ENCODE measurements around the gene CTNNA3. TPM values are rescaled to one million over a fixed set of nuclear protein-coding genes. Genes with fewer than 3 reads are reported as not detected.

Gene CTNNA3
- polyA plus RNA-seq, 6 donors from 2014 or later: 0.38 to 1.2 TPM; not detected in 4

- Mint-ChIP-seq H3K27ac (no peak overlapping the region), H3K4me1 (no peaks in the 10 kb centered on the region), H3K36me3 (no peaks in the 10 kb centered on the region), H3K4me3 (no peak overlapping the region), H3K27me3 (no peaks in the 10 kb centered on the region), H3K9me3 (peaks cover 0 to 4% (median 0%) of the 10 kb centered on the region in 7 donors)
- ATAC-seq (ENCODE audit: low read depth in 2 of 2) (no peak), DNase-seq (no peak)
Observed at GRCh38 chr10:66483966-66484365, 1212.0 kb downstream of the CTNNA3 start.

DNA sequence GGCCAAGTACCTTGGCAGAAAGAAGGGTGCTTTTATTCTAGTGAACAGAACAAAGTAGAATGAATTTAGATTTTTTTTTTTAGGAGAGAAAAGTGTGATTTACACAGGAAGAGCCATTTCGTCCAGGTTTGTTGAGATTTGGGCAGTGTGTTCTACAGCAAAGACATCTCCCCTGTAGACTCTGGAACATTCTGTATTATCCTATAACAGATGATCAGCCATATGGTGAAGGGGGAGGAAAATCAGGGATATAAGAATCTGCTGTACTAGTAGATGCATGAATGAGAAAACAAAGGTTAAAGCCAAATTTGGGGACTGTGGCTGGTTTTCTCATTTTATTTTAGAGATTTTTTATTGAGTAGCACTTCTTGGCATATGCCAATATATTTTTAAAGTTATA is 1223.8 kb downstream of the CTNNA3 start:
- Mint-ChIP-seq H3K36me3 (no peaks in the 10 kb centered on the region), H3K4me3 (no peak overlapping the region), H3K27ac (no peak overlapping the region), H3K27me3 (no peaks in the 10 kb centered on the region), H3K9me3 (peaks cover 0 to 9% (median 4%) of the 10 kb centered on the region in 7 donors), H3K4me1 (no peaks in the 10 kb centered on the region)
- DNase-seq: no peak
- ATAC-seq (ENCODE audit: low read depth in 2 of 2): no peak

- Mint-ChIP-seq H3K27me3 (no peaks in the 10 kb centered on the region), H3K4me1 (no peaks in the 10 kb centered on the region), H3K36me3 (no peaks in the 10 kb centered on the region), H3K27ac (no peak overlapping the region), H3K4me3 (no peak overlapping the region), H3K9me3 (peaks cover 0 to 8% (median 2%) of the 10 kb centered on the region in 7 donors)
- ATAC-seq (ENCODE audit: low read depth in 2 of 2): no peak
- no peak for DNase-seq
Observed at GRCh38 chr10:66467042-66467441, 1229.0 kb downstream of the CTNNA3 start.

DNA sequence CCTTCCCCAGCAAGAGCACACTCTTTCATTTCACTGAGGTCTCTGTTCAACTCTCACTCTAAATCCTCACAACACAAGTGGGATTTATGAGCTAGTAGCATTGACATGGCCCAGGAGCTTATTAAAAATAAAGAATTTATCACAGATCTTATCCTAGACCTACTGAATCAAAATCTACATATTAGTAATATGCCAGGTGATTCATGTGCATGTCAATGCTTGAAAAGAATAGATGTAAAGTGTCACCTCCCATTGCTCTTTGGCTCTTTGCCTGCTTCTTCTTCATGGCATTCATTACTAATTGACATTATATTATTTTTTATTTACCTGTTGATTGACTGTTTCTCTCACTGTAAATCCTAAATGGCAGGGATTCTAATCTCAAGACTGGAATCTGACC is 1229.4 kb downstream of the CTNNA3 start:
- Mint-ChIP-seq H3K4me3 (no peak overlapping the region), H3K4me1 (no peaks in the 10 kb centered on the region), H3K27ac (no peak overlapping the region), H3K9me3 (peaks cover 0 to 6% (median under 1%) of the 10 kb centered on the region in 7 donors), H3K27me3 (no peaks in the 10 kb centered on the region), H3K36me3 (no peaks in the 10 kb centered on the region)
- ATAC-seq (ENCODE audit: low read depth in 2 of 2) (no peak), DNase-seq (no peak)

DNA sequence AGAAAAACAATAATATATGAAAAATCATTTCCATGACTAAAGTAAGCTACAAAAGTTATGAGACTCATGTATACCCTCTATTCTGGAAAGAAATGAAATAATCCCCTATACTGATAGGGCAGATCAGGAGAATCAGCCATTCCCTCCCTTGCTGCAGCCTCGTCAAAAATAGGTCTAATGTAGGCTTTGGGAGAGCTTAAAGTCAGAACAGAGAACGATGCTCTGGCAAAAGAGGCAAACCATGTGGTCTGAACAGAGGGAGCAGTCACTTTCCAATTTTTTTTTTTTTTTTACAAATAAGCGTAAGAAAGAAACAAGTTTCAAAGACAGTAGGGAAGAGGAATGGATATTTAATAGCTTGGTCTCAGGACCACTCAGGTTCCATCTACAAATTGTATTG is 1232.4 kb downstream of the CTNNA3 start:
- Mint-ChIP-seq H3K27ac (no peak overlapping the region), H3K9me3 (peaks cover 0 to 11% (median 4%) of the 10 kb centered on the region in 7 donors), H3K36me3 (no peaks in the 10 kb centered on the region), H3K4me1 (no peaks in the 10 kb centered on the region), H3K27me3 (no peaks in the 10 kb centered on the region), H3K4me3 (no peak overlapping the region)
- ATAC-seq (ENCODE audit: low read depth in 2 of 2): no peak
- no peak for DNase-seq

GRCh38 chr10:66457629-66458028 is 1238.4 kb downstream of the CTNNA3 start:
- DNase-seq (no peak), ATAC-seq (ENCODE audit: low read depth in 2 of 2) (no peak)
- no peak overlapping the region for H3K27ac Mint-ChIP-seq
- H3K27me3 Mint-ChIP-seq: no peaks in the 10 kb centered on the region
- H3K9me3 Mint-ChIP-seq: peaks cover 0 to 8% (median 2%) of the 10 kb centered on the region in 7 donors
- H3K4me3 Mint-ChIP-seq: no peak overlapping the region
- H3K36me3 Mint-ChIP-seq: no peaks in the 10 kb centered on the region
- no peaks in the 10 kb centered on the region for H3K4me1 Mint-ChIP-seq

DNA sequence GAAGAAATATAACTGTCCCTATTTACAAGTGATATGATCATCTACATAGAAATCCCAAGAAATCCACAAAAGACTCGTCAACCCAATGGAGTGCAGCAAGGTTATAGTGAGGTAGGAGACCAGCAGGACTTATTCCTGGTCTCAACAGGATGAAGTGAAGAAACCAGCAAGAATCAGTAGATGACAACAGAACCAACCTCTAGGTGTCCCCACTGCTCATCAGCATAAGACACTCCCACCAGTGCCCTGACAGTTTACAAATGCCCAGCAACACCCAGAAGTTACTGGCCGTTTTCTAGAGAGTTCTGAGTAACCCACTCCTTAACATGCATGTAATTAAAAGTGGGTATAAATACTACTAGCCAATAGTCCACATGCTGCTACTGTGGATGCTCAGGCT is 1240.7 kb downstream of the CTNNA3 start:
- ATAC-seq (ENCODE audit: low read depth in 2 of 2): no peak
- Mint-ChIP-seq H3K27me3 (no peaks in the 10 kb centered on the region), H3K4me3 (no peak overlapping the region), H3K9me3 (peaks cover 2 to 9% (median 4%) of the 10 kb centered on the region in 7 donors), H3K4me1 (no peaks in the 10 kb centered on the region), H3K27ac (no peak overlapping the region), H3K36me3 (no peaks in the 10 kb centered on the region)
- DNase-seq: no peak

DNA sequence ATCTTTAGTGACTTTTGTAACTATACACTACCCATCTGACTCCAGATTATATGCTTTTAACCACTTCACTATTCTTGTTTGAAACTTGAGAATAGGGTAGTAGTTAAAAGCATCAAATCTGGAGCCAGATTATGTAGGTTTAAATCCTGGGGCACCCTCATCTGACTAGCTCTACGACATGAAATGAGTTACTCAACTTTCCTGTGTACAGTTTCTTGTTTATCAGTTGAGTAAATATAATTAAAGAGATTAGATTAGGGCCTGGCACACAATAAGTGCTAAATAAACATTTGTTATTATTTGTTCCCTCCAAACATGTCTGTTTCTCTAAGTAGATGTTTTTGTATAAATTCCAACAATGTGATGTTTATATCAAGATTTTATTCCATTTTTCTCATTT is 1255.4 kb downstream of the CTNNA3 start:
- ATAC-seq (ENCODE audit: low read depth in 2 of 2): no peak
- H3K9me3 Mint-ChIP-seq: peaks cover 0 to 36% (median 6%) of the 10 kb centered on the region in 7 donors

GRCh38 chr10:66414943-66415342 is 1281.1 kb downstream of the CTNNA3 start:
- Mint-ChIP-seq H3K27me3 (no peaks in the 10 kb centered on the region), H3K4me1 (no peaks in the 10 kb centered on the region), H3K4me3 (no peak overlapping the region), H3K27ac (no peak overlapping the region), H3K36me3 (no peaks in the 10 kb centered on the region), H3K9me3 (peaks cover 0 to 16% (median 4%) of the 10 kb centered on the region in 7 donors)
- DNase-seq (no peak), ATAC-seq (ENCODE audit: low read depth in 2 of 2) (no peak)

More for the DNA sequence above, 1255.4 kb downstream of the CTNNA3 start:
- no peak overlapping the region for H3K27ac Mint-ChIP-seq
- H3K27me3 Mint-ChIP-seq: no peaks in the 10 kb centered on the region
- H3K4me3 Mint-ChIP-seq: no peak overlapping the region
- no peak for DNase-seq
- no peaks in the 10 kb centered on the region for H3K36me3 Mint-ChIP-seq
- no peaks in the 10 kb centered on the region for H3K4me1 Mint-ChIP-seq

- H3K4me1 Mint-ChIP-seq: no peaks in the 10 kb centered on the region
- H3K27me3 Mint-ChIP-seq: no peaks in the 10 kb centered on the region
- ATAC-seq (ENCODE audit: low read depth in 2 of 2): no peak
- DNase-seq: no peak
- H3K9me3 Mint-ChIP-seq: peaks cover 0 to 6% (median 0%) of the 10 kb centered on the region in 7 donors
- H3K36me3 Mint-ChIP-seq: no peaks in the 10 kb centered on the region
- H3K4me3 Mint-ChIP-seq: no peak overlapping the region
- H3K27ac Mint-ChIP-seq: no peak overlapping the region
Observed at GRCh38 chr10:66405566-66405965, 1290.4 kb downstream of the CTNNA3 start.

- Mint-ChIP-seq H3K27ac (no peak overlapping the region), H3K4me3 (no peak overlapping the region), H3K9me3 (peaks cover 0 to 11% (median 0%) of the 10 kb centered on the region in 7 donors), H3K27me3 (no peaks in the 10 kb centered on the region), H3K4me1 (no peaks in the 10 kb centered on the region), H3K36me3 (no peaks in the 10 kb centered on the region)
- DNase-seq (no peak), ATAC-seq (ENCODE audit: low read depth in 2 of 2) (no peak)
Observed at GRCh38 chr10:66398669-66399068, 1297.3 kb downstream of the CTNNA3 start.

DNA sequence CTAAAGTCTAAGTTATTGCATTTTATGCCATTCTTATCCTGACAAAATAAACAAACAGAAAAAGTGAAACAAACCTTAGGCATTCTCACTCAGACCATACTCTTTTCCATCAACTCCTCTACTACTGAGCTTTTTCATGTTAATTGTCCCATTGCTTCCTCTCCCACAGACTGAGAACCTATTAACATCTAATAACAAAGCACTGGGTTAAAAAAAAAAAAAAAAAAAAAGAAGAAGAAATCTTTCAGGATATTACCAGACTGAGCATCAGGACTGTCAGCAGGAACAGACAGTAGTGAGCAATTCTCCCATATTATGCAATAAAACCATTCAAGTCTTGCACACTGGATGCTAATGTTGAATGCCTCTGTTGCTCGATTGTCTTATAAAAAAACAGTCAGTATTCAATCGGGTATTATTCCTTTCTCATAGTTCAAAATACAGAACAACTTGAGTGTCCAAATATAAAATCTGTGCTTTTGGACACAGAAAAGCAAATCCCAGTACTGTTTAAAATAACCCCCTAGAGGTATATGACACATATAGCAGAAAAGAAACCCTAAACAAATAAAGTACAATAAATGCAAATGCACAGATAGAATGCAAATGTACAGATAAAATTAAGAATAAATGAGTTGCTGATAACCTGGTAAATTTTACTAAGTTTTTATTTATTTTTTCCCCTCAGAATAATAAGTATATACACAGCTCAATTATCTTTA is 1301.5 kb downstream of the CTNNA3 start:
- Mint-ChIP-seq H3K4me3 (no peak overlapping the region), H3K27me3 (no peaks in the 10 kb centered on the region), H3K36me3 (no peaks in the 10 kb centered on the region), H3K27ac (no peak overlapping the region), H3K4me1 (no peaks in the 10 kb centered on the region), H3K9me3 (peaks cover 0 to 11% (median 0%) of the 10 kb centered on the region in 7 donors)
- DNase-seq (no peak), ATAC-seq (ENCODE audit: low read depth in 2 of 2) (no peak)

- no peak for ATAC-seq (ENCODE audit: low read depth in 2 of 2)
- no peak overlapping the region for H3K27ac Mint-ChIP-seq
- DNase-seq: no peak
- no peak overlapping the region for H3K4me3 Mint-ChIP-seq
- no peaks in the 10 kb centered on the region for H3K36me3 Mint-ChIP-seq
- H3K9me3 Mint-ChIP-seq: peaks cover 0 to 8% (median 3%) of the 10 kb centered on the region in 7 donors
- no peaks in the 10 kb centered on the region for H3K27me3 Mint-ChIP-seq
- no peaks in the 10 kb centered on the region for H3K4me1 Mint-ChIP-seq
Observed at GRCh38 chr10:66390926-66391325, 1305.1 kb downstream of the CTNNA3 start.

DNA sequence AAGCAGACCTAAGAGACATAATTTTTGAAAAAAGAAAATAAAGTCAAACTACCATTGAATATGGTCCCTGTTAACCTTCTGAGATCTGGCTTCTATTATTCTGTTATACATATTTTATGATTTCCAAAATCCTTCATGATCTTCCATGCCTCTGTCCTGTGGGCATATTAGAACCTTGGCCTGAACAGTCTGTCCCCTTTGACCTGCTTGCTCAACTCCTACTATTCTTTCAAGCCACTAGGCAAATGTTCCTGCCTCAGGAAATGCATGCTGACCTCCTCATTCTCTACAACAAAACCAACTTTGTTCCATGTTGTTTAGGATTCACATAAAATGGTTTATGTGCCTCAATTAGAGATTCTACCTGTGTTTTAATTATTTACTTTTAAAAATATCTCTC is 1315.0 kb downstream of the CTNNA3 start:
- H3K4me3 Mint-ChIP-seq: no peak overlapping the region

More for the DNA sequence above, 1315.0 kb downstream of the CTNNA3 start:
- Mint-ChIP-seq H3K4me1 (no peaks in the 10 kb centered on the region), H3K27me3 (no peaks in the 10 kb centered on the region), H3K27ac (no peak overlapping the region), H3K9me3 (peaks cover 0 to 9% (median 4%) of the 10 kb centered on the region in 7 donors), H3K36me3 (no peaks in the 10 kb centered on the region)
- DNase-seq (no peak), ATAC-seq (ENCODE audit: low read depth in 2 of 2) (no peak)
